NCI-H2107 (cell line): ENCODE measurements around the gene TTLL3.
"Not testable (repeated sequence)": the region's sequence is repeated elsewhere in the genome, so short reads cannot be mapped to it uniquely, and the experiment has no call there.

Experiments
- DNase-seq: peaks from one replicate; lab custom pipeline; 2025; lab: John Stamatoyannopoulos, UW

TTLL3 gene

GRCh38 chr3:9809615-9810432 lies at the start of gene TTLL3:
TSS of gene TTLL3 (plus strand) at chr3:9810262. CDS start at chr3:9810662, 400 bp downstream.
- DNase-seq: no peak

GRCh38 chr3:9760779-9761505 lies 49.1 kb upstream of the TTLL3 start:
- DNase-seq: no peak

- DNase-seq: no peak
These were observed 48.1 kb upstream of the TTLL3 start for GRCh38 chr3:9761919-9762318.

GRCh38 chr3:9762871-9763270 lies 47.2 kb upstream of the TTLL3 start:
- DNase-seq: no peak

GRCh38 chr3:9765865-9766264 lies 44.2 kb upstream of the TTLL3 start:
- no peak for DNase-seq

- no peak for DNase-seq
These were observed 42.6 kb upstream of the TTLL3 start for GRCh38 chr3:9767418-9767817.

GRCh38 chr3:9768141-9768775 lies 41.8 kb upstream of the TTLL3 start:
- no peak for DNase-seq

GRCh38 chr3:9769012-9769411 lies 41.0 kb upstream of the TTLL3 start:
- DNase-seq: no peak

GRCh38 chr3:9769426-9770275 lies 40.4 kb upstream of the TTLL3 start, which contains the start of gene CAMK1:
TSS of gene CAMK1 (minus strand) at chr3:9769947. CDS start at chr3:9767749, 2,198 bp downstream.
- peak; percentile 23 for DNase-seq

GRCh38 chr3:9770276-9770812 lies 39.7 kb upstream of the TTLL3 start:
- no peak for DNase-seq

- not testable (repeated sequence) for DNase-seq
These were observed 39.1 kb upstream of the TTLL3 start for GRCh38 chr3:9771007-9771406.

- no peak for DNase-seq
These were observed 33.0 kb upstream of the TTLL3 start for GRCh38 chr3:9776896-9777693.

GRCh38 chr3:9777694-9778021 lies 32.4 kb upstream of the TTLL3 start:
- no peak for DNase-seq

GRCh38 chr3:9778143-9779074 lies 31.7 kb upstream of the TTLL3 start:
- DNase-seq: no peak

- no peak for DNase-seq
These were observed 30.9 kb upstream of the TTLL3 start for GRCh38 chr3:9779075-9779593.

- no peak for DNase-seq
These were observed 30.2 kb upstream of the TTLL3 start for GRCh38 chr3:9779721-9780457.

- no peak for DNase-seq
These were observed 29.6 kb upstream of the TTLL3 start for GRCh38 chr3:9780458-9780812.

GRCh38 chr3:9780910-9781309 lies 29.2 kb upstream of the TTLL3 start:
- no peak for DNase-seq

- no peak for DNase-seq
These were observed 28.5 kb upstream of the TTLL3 start for GRCh38 chr3:9781551-9781950.
